Measurements from ENCODE around the gene FBXW8. TPM values are rescaled to one million over a fixed set of nuclear protein-coding genes. Genes with fewer than 3 reads are reported as not detected.

FBXW8 gene
- total RNA-seq, 3 donors from 2014 or later, result 12.0 to 13.2 (median 13.1) TPM

DNA sequence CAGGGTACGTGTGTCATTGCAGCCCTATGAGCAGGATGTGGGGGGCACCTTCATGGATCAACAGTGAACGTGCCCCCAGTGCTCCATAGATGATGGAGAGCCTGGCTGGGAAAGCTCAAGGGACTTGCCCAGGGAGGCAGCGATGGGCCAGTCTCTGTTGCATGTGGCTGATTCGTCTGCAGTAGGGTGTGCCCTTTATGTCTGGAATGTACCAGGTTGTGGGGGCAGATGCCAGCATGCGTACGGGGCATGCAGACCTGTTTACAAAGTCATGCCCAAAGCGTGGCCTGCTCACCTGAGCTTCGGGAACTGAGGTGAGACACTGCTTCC lies 116.1 kb downstream of the FBXW8 start:
- DNase-seq, result no peak
- H3K4me1 ChIP-seq (ENCODE audit: low read depth), result no peaks in the 10 kb centered on the region
- ATAC-seq, result no peak
- TF ChIP-seq, protein P1, sequence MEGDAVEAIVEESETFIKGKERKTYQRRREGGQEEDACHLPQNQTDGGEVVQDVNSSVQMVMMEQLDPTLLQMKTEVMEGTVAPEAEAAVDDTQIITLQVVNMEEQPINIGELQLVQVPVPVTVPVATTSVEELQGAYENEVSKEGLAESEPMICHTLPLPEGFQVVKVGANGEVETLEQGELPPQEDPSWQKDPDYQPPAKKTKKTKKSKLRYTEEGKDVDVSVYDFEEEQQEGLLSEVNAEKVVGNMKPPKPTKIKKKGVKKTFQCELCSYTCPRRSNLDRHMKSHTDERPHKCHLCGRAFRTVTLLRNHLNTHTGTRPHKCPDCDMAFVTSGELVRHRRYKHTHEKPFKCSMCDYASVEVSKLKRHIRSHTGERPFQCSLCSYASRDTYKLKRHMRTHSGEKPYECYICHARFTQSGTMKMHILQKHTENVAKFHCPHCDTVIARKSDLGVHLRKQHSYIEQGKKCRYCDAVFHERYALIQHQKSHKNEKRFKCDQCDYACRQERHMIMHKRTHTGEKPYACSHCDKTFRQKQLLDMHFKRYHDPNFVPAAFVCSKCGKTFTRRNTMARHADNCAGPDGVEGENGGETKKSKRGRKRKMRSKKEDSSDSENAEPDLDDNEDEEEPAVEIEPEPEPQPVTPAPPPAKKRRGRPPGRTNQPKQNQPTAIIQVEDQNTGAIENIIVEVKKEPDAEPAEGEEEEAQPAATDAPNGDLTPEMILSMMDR (IDR thresholded peaks at IDR 0.05), result no peak
- intact Hi-C loops (cut with DNase I, micrococcal nuclease), result loop anchor here in 1 of 2 donors (5.0 kb wide), 1 partner anchor 90 kb away; no protein-coding TSS in a partner anchor
- H3K4me3 ChIP-seq, result no peak overlapping the region
- no peaks in the 10 kb centered on the region for H3K9me3 ChIP-seq
- H3K36me3 ChIP-seq (ENCODE audit: low read depth), result no peaks in the 10 kb centered on the region

DNA sequence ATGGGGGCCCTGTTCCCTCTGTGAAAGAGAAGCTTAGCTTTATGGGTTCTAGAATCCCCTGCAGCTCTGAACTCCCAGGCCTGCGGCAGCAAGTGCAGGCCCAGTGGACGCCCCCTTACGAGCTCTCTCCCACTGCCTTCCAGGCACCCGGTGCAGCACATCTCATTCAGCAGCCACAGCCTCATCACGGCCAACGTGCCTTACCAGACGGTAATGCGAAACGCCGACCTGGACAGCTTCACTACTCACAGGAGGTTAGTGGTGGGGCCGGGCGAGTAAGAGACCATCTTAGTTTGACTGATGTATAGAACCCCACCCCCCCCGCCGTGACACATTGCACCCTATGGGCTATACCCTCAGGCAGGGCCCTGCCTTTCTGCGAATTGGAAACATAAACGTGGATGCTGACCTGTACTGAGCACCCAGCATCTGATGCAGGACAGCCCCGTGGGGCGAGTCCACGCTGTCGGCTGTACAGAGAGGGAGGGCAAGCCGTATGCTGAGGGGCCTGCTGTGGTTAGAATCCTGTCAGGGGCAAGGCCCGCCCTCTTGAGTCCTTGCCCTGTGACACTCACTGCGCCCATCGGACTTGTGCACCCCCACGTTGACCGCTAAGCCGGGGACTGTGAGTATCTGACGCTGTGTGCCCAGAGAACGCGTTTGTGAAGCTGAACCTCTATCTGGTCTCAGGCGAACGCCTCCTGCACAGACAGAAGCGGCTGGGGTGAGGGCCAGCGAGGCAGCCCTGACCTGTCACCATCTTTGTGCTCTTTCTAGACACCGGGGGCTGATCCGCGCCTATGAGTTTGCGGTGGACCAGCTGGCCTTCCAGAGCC lies 116.7 kb downstream of the FBXW8 start:
- H3K4me3 ChIP-seq, result no peak overlapping the region
- no peaks in the 10 kb centered on the region for H3K9me3 ChIP-seq
- TF ChIP-seq, protein P1 (IDR thresholded peaks at IDR 0.05), result no peak
- DNase-seq (no peak), ATAC-seq (no peak)
- H3K36me3 ChIP-seq (ENCODE audit: low read depth), result no peaks in the 10 kb centered on the region
- intact Hi-C loops (cut with DNase I, micrococcal nuclease), result loop anchor here in 1 of 2 donors (5.0 kb wide), 1 partner anchor 90 kb away; no protein-coding TSS in a partner anchor
- no peaks in the 10 kb centered on the region for H3K4me1 ChIP-seq (ENCODE audit: low read depth)

DNA sequence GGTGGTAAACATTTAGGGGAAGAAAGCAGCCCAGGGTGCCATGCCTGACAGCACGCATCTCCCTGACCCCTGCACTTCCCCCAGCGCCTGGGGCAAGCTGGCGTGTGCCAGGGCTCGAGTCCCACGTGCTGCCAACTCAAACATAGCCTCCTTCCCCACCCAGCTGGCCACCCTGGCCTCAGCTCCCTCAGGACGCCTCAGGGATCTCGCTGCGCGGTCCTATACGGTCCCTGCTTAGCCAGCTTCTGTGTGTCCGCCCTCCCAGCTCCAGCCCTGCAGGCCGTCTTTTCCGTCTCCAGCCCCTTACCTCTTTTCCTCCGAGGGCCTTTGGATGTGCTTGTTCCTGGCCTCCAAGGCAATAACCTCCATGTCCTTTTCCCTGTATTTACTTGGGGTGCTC lies 117.5 kb downstream of the FBXW8 start:
- no peak for DNase-seq
- no peaks in the 10 kb centered on the region for H3K9me3 ChIP-seq
- H3K4me1 ChIP-seq (ENCODE audit: low read depth), result no peaks in the 10 kb centered on the region
- H3K4me3 ChIP-seq, result no peak overlapping the region
- TF ChIP-seq, protein P1 (IDR thresholded peaks at IDR 0.05), result no peak
- ATAC-seq, result no peak
- intact Hi-C loops (cut with DNase I, micrococcal nuclease), result loop anchor here in 1 of 2 donors (5.0 kb wide), 1 partner anchor 89 kb away; no protein-coding TSS in a partner anchor
- no peaks in the 10 kb centered on the region for H3K36me3 ChIP-seq (ENCODE audit: low read depth)

DNA sequence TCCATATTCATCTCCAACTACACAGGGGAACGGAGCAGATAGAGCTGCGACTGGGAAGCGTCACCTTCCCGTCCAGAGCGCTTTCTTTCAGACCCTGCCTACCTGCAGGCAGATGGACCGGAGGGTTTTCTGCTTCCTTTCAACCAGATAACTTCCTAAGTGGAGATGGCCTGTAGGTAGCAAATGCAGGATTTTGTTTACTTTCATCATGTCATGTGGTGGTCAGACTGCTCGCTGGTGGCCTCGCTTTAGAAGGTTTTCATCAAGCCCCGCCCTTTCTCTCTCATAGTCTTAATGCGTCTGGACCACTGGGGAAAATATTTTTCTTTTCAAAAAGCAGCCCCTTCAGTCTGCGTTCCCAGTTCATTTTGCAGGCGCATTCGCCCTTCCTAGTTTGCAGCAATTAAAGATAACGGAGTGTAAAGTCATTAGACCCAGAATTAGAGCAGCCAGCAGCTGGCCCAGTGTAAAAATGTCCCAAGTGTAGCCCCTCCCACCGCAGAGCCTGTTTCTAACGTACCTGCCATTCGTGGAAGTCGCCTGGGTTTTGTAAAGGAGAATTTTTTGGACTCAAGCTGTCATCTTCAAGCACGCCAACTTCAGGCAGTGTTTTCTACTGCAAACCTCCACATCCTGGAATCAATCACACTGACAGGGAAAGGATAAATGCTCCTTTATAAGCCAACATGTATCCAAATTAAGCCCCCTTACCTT lies 119.6 kb downstream of the FBXW8 start:
- Histone ChIP-seq H3K9me3 (no peaks in the 10 kb centered on the region), H3K4me3 (no peak overlapping the region), H3K4me1 (ENCODE audit: low read depth) (no peaks in the 10 kb centered on the region), H3K36me3 (ENCODE audit: low read depth) (no peaks in the 10 kb centered on the region)
- intact Hi-C loops (cut with DNase I, micrococcal nuclease), result no loop called here
- ATAC-seq (no peak), DNase-seq (no peak)
- TF ChIP-seq, protein P1 (IDR thresholded peaks at IDR 0.05), result no peak

DNA sequence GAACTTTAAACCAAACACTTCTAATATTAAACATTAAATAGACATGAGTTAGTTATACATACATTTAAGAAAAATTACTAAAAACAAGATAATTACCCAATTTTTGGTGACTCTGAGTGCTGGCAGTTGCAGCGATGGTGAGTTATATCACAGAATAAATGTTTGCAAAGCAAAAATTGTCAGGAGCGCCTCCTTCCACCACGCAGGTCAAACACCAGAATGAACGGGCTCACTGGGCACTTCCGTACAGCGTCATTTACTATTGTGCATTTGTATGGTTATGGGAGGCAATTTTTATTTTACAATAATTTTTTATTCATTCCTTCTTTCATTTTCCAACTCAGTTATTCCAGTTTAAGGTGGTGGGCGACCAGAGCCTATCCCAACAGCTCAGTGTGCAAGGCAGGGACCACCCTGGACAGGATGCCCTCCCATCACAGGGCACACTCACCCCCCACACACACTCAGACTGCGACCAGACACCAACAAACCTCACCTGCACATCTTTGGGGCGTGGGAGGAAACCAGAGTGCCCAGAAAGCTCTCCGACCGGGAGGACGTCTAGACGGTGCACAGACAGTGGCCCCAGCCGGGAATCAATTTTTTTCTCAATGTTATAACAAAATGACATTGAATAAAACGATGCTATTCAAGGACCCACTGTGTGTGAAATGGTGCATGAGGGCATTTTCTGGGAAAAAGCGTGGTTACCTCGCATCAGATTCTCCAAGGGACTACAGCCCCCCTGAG lies 121.3 kb downstream of the FBXW8 start:
- H3K4me3 ChIP-seq, result no peak overlapping the region
- ATAC-seq, result no peak
- DNase-seq, result no peak
- H3K36me3 ChIP-seq (ENCODE audit: low read depth), result no peaks in the 10 kb centered on the region
- H3K4me1 ChIP-seq (ENCODE audit: low read depth), result no peaks in the 10 kb centered on the region
- no peaks in the 10 kb centered on the region for H3K9me3 ChIP-seq
- intact Hi-C loops (cut with DNase I, micrococcal nuclease), result no loop called here
- TF ChIP-seq, protein P1 (IDR thresholded peaks at IDR 0.05), result no peak

All from mucosa of descending colon (tissue), 3 donors.